HG03039 (cell line): ENCODE data around the gene AP1S1.
"Not testable (repeated sequence)": the region's sequence is repeated elsewhere in the genome, so short reads cannot be mapped to it uniquely, and the experiment has no call there.

Experiments
- ATAC-seq: cut with Tn5 transposase; IDR thresholded peaks from one replicate; pipeline ENCODE4 v1.9.1; 2021; ENCODE audit warnings: mild to moderate bottlenecking, moderate library complexity; ENCODE audit not compliant: unreplicated experiment

Gene AP1S1

DNA sequence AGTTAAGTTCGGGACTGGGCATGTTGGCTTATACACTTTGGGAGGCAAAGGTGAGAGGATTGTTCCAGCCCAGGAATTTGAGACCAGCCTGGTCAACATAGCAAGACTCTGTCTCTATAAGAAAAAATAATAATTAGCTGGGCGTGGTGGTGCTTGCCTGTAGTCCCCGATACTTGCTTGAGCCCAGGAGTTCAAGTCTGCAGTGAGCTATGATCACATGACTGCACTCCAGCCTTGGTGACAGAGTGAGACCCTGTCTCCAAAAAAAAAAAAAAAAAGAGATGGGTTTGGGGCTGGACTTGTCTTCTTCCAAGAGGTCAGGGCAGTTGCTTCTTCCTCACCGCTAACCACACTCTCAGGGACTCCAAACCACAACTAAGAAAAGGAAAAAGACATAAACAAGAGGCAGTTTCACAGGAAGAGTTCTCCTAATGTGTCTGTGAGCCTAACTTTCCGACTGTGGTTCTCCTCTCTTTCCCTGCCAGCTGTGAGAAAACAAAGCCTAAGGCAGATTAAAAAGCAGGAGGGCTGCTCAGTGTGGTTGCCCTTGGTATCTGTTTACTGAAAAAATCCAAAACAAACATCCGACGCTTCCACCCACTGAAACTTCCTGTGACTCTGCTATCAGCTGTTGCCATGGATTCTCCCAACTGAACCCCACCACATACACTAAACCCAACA, 29.8 kb upstream of the AP1S1 start:
- ATAC-seq = no peak

DNA sequence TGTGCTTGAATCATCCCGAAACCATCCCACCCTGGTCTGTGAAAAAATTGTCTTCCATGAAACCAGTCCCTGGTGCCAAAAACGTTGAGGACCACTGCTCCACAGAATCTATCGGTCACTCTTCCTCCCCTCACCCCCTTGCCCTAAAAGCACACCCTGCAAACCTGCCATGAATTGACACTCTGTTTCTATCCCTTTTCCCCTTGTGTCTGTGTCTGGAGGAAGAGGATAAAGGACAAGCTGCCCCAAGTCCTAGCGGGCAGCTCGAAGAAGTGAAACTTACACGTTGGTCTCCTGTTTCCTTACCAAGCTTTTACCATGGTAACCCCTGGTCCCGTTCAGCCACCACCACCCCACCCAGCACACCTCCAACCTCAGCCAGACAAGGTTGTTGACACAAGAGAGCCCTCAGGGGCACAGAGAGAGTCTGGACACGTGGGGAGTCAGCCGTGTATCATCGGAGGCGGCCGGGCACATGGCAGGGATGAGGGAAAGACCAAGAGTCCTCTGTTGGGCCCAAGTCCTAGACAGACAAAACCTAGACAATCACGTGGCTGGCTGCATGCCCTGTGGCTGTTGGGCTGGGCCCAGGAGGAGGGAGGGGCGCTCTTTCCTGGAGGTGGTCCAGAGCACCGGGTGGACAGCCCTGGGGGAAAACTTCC, 28.2 kb upstream of the AP1S1 start:
- ATAC-seq = no peak

DNA sequence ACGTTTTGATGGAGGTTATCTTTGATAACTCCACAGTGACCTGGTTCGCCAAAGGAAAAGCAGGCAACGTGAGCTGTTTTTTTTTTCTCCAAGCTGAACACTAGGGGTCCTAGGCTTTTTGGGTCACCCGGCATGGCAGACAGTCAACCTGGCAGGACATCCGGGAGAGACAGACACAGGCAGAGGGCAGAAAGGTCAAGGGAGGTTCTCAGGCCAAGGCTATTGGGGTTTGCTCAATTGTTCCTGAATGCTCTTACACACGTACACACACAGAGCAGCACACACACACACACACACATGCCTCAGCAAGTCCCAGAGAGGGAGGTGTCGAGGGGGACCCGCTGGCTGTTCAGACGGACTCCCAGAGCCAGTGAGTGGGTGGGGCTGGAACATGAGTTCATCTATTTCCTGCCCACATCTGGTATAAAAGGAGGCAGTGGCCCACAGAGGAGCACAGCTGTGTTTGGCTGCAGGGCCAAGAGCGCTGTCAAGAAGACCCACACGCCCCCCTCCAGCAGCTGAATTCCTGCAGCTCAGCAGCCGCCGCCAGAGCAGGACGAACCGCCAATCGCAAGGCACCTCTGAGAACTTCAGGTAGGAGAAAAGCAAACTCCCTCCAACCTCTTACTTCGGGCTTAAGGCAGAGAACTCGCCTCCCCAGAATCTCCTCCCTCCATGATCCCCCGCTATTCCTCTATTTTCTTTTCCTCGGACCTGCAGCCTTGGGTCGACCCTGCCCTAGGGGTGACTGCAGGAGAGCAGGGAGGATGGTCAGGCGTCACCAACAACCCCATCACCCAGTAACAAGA, 27.4 kb upstream of the AP1S1 start, which contains the start of gene SERPINE1:
Gene SERPINE1, plus strand, starts transcription at position 454 of the 809 bp plus-strand sequence. CDS start 1,290 bp downstream, outside the sequence.
- ATAC-seq = no peak

DNA sequence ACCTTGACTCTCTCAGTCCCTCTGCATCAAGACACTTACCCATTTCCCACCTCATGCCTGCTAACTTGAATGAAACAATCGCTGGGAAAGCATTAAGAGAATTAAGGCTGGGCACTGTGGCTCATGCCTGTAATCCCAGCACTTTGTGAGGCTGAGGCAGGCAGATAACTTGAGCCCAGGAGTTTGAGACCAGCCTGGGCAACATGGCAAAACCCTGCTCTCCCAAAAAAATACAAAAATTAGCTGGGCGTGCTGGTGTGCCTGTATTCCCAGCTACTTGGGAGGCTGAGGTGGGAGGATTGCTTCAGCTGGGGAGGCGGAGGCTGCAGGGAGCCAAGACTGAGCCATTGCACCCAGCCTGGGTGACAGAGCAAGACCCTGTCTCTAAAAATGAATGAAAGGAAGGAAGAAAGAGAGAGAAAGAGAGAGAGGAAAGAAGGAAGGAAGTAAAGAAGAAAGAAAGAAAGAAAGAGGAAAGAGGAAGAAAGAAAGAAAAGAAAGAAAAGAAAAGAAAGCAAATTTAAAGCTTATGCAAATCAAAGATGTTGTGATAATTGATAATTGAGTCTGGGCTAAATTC, 26.7 kb upstream of the AP1S1 start:
- no peak for ATAC-seq

DNA sequence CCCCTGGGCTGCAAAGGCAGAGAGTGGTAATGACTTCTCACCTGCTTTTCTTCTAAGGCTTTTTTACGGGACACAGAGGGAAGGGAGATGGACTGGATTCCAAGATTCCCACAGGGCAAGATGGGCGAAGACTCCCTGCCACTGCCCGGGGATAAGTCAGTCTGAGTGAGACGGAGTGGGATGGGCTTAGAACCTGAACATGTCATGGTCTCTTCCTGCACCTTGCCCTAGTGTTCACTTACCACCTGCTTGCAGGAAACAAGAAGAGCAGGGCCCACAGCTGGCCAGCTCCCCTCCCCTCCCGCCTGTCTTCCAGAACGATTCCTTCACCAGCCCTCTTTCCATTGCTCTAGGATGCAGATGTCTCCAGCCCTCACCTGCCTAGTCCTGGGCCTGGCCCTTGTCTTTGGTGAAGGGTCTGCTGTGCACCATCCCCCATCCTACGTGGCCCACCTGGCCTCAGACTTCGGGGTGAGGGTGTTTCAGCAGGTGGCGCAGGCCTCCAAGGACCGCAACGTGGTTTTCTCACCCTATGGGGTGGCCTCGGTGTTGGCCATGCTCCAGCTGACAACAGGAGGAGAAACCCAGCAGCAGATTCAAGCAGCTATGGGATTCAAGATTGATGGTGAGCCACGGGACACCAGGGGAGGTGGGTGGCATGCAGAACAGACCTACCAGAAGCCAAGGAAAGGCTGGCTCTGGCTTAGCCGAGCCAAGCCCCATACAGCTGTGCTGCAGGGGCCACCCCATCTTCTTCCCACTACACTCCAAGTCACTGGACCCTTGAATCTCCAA, 26.0 kb upstream of the AP1S1 start:
- no peak for ATAC-seq

DNA sequence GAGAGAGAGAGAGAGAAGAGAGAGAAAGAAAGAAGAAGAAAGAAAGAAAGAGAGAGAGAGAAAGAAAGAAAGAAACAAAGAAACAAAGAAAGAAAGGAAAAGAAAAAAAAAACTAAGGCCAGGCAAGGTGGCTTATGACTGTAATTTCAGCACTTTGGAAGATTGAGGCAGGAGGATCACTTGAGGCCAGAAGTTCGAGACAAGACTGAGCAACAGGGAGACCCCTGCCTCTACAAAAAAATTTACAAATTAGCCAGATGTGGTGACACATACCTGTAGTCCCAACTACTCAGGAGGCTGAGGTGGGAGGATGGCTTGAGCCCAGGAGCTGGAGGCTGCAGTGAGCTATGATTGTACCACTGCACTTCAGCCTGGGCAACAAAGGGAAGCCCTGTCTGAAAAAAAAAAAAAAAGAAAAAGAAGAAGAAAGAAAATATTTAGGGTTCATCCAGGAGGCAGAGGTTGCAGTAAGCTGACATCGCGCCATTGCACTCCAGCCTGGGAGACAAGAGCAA, 24.6 kb upstream of the AP1S1 start:
- no peak for ATAC-seq

DNA sequence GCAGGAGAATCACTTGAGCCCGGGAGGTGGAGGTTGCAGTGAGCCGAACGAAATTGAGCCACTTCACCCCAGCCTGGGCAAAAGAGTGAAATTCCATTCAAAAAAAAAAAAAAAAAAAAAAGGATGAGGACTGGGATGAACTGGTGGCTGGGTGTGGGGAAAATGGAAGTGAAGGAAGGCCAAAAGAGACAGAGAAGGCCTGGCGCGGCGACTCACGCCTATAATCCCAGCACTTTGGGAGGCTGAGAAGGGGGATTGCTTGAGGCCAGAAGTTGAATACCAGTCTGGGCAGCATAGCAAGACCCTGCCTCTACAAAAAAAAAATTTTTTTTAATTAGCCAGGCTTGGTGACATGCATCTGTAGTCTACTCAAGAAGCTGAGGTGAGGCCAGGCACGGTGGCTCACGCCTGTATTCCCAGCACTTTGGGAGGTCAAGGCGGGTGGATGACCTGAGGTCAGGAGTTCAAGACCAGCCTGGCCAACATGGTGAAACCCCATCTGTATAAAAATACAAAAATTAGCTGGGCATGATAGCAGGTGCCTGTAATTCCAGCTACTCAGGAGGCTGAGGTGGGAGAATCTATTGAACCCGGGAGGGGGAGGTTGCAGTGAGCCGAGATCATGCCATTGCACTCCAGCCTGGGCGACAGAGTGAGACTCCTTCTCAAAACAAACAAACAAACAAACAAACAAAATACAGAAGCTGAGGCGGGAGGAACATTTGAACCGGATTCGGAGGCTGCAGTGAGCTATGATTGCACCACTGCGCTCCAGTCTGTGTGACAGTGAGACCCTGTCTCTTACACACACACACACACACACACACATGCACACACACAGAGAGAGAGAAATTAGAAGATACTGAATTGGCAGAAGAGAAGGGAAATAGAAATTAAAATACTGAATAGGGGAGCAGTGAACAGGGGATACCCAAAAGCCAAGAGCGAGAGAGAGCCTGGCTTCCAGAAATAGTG, 21.4 kb upstream of the AP1S1 start:
- ATAC-seq = not testable (repeated sequence)

DNA sequence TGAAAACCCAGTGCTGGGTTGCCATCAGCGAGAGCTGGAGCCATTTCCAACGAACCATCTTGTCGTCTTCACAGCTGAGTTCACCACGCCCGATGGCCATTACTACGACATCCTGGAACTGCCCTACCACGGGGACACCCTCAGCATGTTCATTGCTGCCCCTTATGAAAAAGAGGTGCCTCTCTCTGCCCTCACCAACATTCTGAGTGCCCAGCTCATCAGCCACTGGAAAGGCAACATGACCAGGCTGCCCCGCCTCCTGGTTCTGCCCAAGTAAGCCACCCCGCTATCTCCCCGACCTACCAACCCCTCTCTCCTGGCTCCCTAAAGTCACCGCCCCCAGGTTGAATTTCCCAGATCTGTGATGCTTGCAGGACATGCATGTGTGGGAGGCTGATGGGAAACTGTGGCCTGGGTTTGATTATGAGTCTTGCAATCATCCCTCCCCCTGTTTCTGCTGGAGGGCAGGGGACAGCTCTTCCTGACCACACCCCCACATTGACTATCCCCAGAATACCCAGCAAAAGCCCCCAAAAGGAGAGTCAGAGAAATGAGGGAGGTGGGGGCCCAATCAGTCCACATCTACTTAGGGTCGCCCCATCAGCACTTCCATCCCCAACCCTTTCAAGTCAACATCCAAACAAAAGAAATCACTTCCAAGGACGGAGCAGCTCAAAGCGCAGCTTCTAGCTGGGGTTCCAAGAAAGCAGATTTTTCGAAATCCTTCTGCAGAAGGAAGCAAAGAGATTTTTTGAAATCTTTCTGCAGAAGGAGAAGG, 20.5 kb upstream of the AP1S1 start:
- no peak for ATAC-seq

DNA sequence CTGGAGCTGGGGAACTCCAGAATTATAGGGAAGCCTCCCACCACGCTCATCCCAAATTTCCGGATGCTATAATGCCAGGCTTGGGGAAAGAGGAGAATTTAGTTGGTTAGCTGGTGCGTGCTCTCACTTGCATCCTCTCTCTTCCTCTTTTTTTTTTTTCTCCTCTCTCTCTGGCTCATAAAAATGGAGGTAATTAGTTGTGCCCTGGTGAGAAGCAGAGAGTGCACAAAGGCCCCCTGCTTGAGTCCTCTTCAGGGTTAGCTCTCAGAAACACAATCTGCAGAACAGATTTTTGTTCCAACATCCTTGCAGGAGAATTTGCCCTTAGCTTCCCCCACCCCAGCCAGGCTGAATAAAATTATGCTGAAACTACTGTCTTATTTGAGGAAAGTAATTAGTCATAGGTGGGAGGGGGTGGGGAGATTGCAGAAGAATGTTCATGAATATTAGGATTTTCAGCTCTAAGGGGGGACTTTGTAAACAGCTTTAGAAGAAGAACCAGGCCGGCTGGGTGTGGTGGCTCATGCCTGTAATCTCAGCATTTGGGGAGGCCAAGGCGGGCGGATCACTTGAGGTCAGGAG, 19.8 kb upstream of the AP1S1 start:
- ATAC-seq = no peak

DNA sequence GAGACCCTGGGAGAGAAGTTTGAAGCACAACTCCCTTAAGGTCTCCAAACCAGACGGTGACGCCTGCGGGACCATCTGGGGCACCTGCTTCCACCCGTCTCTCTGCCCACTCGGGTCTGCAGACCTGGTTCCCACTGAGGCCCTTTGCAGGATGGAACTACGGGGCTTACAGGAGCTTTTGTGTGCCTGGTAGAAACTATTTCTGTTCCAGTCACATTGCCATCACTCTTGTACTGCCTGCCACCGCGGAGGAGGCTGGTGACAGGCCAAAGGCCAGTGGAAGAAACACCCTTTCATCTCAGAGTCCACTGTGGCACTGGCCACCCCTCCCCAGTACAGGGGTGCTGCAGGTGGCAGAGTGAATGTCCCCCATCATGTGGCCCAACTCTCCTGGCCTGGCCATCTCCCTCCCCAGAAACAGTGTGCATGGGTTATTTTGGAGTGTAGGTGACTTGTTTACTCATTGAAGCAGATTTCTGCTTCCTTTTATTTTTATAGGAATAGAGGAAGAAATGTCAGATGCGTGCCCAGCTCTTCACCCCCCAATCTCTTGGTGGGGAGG, 16.5 kb upstream of the AP1S1 start:
- ATAC-seq = no peak

DNA sequence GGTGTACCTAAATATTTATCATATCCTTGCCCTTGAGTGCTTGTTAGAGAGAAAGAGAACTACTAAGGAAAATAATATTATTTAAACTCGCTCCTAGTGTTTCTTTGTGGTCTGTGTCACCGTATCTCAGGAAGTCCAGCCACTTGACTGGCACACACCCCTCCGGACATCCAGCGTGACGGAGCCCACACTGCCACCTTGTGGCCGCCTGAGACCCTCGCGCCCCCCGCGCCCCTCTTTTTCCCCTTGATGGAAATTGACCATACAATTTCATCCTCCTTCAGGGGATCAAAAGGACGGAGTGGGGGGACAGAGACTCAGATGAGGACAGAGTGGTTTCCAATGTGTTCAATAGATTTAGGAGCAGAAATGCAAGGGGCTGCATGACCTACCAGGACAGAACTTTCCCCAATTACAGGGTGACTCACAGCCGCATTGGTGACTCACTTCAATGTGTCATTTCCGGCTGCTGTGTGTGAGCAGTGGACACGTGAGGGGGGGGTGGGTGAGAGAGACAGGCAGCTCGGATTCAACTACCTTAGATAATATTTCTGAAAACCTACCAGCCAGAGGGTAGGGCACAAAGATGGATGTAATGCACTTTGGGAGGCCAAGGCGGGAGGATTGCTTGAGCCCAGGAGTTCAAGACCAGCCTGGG, 15.9 kb upstream of the AP1S1 start:
- ATAC-seq = no peak

DNA sequence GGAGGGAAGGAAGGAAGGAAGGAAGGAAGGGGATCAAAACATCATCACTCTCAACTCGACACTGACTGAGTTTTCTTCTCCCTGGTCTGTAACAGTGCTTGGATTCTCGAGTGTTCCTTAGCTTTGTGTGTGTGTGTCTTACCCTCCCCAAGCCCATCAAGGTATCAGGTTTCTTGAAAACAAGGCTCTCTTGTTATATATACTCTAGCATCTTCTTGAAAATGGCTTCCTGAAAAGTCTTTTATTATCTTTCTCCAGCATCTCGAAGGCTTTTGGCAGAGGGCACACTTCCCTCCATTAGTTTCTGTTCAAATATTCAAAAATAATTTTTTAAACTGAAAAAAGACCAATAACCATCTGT, 14.0 kb upstream of the AP1S1 start:
- ATAC-seq = no peak

DNA sequence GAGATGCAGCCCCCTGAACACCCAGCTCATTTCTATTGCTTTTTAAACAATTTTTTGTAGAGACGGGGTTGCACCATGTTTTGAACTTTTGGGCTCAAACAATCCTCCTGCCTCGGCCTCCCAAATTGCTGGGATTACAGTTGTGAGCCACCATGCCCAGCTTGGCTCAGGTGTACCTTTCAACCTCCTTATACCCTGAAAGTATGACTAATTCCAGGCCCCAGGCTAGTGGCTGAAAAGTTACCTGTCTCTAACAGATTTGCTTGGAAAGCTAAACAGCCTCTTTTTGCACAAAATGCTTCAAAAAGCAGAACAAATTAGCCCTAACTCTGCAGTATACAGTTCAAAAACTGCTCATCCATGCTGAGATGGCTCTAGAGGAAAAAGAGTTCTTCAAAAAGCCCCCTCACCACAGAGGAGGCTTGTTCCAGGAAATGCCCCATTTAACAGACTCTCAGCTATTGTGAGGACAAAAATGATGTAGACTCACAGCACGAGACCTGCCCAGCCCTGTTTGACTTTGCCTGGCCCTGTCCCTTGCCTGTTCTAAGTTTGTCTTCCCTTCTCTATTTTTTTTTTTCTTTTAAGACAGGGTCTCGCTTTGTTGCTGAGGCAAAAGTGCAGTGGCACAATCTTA, 13.4 kb upstream of the AP1S1 start:
- no peak for ATAC-seq

DNA sequence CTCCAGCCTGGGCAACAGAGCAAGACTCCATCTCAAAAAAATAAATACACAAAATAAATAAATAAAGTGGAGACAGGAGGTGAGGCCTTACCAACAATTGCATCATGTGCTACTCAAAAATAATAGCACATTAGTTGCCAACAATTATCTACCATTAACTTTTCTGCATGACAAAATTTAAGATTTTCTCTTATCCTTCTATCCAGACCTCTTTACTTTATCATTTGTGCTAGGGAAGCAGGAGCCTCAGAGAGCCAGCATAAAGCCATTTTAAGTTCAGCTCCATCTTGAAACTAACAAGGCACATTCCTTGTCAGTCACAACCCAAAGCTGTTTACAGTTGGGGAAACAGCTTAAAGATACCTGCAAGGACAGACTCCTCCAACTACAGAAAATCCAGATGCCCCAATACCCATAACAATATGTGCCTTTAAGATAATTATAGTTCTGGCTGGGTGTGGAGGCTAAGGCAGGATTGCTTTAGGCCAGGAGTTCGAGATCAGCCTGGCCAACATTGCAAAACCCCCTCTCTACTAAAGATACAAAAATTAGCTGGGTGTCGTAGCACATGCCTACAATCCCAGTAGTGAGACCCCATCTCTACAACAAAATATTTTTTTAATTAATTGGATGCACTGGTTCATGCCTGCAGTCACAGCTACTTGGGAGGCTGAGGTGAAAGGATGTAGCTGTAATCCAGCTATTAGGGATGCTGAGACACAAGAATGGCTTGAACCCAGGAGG, 2.2 kb upstream of the AP1S1 start:
- no peak for ATAC-seq

DNA sequence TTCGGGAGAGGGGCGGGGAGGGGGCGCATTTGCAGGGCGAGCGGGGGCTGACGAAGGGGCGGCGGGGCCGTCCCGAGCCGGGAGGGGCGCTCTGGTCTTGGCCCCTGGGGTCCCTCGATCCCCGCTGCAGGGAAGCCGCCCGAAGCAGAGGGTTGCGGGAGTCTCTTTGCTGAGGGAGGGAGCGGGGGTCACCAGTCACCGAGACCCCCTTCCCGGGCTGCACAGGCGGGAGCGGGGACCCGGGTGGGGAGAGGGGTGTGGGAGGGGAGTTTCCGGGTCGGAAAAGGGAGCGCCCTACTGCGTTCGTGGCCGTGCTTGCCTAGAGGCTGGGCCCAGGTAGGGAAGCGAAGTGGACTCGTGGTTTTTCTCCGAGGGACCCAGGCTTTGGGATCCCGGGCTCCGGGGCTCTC, 422 bp downstream of the AP1S1 start:
- peak; percentile 17 for ATAC-seq

DNA sequence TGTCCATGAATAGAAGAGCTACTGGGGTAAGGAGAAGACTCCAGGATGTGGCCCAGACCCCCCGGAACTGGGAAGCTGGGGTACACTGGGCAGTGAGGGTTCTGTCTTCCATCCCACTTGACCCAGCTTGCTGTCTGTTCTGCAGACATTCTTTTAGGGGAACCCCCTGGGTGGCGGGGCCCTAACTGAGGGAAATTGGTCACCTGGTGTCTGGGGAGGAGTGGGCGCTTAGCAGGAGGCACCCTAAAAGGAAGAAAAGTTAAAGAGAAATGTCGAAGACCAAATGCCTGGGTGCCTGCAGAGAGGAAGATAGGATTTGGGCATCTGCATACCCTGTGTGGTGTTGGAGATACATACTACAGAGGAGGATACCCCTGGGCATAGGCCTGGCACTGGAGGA, 1.0 kb downstream of the AP1S1 start:
- no peak for ATAC-seq
